Measurements from ENCODE around the gene POFUT1.

The POFUT1 gene

DNA sequence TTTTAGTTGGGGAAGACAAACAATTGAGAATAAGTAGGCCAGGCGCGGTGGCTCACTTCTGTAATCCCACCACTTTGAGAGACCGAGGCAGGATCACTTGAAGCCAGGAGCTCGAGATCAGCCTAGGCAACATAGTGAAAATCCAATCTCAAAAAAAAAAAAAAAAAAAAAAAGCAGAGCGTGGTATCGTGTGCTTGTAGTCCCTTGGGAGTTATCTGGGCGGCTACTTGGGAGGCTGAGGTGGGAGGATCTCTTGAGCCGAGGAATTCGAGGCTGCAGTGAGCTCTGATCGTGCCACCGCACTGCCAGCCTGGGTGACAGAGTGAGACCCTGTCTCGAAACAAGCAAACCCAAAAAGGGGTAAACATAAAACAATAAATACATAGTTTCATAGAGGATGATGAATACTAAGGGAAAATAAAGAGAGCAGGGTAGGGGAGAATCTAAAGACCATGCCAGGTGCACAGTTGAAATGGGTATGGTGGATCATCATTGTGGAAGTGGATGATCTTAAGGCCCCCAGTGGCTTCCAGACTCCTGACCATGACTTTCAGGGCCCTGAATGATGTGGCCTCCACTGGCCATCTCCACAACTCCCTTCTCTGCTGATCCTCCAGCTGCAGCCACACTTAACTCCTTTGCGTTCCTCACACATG, 947 bp downstream of the POFUT1 start:
- DNase-seq, result no peak

GRCh38 chr20:32209850-32210605, 2.3 kb downstream of the POFUT1 start:
- DNase-seq, result no peak

GRCh38 chr20:32213870-32214269, 6.2 kb downstream of the POFUT1 start:
- no peak for DNase-seq

- no peak for DNase-seq
Measured at GRCh38 chr20:32215147-32215546, 7.5 kb downstream of the POFUT1 start.

DNA sequence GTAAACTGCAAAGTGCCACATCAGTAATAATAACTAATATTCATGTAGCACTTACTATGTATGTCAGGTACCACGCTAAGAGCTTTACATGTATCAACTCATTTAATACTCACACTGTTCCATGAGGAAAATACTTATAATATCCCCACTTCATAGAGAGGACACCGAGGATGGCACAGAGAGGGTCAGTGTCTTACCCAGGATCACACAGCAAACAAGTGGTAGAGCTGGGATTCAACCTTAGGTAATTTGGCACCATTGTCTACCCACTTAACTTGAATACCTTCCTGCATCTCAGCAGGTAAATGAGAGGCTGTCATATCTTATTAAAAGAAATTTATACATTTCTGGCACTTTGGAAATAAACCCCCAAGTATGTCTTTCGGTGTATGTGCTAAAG, 8.0 kb downstream of the POFUT1 start:
- DNase-seq, result no peak

DNA sequence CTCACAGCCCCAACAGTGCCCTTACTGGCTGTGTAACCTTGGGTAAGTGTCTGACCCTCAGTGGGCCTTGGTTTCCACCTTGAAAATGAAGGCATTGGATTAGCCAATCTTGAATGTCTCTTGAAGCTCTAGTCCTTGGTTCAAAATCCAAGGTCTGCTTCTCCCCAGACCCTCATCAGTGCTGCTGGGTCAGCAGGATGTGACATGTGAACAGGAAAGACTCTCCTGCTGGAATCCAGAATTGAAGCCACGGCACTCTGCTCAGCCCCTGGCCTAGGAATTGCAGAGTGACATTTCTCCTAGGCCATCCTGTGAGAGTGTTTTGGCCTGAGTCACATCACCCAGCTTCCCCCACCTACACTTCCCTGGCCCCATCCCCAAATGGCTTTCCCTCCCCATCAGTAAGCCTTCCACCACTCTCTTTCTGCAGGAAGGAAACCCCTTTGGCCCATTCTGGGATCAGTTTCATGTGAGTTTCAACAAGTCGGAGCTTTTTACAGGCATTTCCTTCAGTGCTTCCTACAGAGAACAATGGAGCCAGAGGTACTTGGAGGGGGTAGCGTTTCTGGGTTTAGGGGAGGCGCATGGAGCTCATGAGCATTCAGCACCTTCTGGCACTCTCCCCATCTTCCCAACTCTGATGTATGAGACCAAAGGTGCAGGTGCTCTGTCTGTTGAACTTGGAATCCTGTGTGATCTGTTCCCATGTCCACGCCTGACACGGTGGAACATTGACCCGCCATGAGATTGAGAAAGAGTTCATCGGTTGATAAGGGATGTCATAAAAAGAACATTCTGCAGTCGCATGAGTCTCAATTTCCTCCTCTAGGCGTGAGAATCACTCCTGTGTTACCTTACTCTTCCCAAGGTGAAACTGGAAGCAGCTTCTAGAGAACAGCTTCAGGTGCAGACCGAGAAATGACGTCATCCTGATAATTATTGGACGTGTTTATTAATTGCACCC, 8.8 kb downstream of the POFUT1 start:
- no peak for DNase-seq

- DNase-seq, result no peak
Measured at GRCh38 chr20:32218156-32218900, 10.6 kb downstream of the POFUT1 start.

DNA sequence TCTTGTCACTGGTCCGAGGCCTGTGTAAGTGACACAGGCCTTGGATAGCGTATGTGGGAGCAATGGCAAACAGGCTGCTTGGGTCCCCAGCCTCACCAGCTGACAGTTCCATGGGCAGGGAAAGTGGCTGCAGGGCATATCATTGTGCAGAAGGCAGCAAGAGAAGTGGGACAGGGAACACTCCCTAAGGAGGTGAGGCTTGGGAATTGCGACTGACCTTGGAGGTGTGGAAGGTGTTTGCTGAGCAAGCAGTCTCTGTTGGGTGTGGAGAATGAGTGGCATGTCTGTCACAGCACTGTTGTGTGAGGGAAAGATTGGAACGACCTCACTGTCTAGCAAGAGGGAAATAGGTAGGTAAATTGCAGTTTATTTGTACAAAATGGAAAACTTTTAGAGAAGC, 16.8 kb downstream of the POFUT1 start:
- no peak for DNase-seq

- DNase-seq, result no peak
Measured at GRCh38 chr20:32226391-32226790, 18.7 kb downstream of the POFUT1 start.

DNA sequence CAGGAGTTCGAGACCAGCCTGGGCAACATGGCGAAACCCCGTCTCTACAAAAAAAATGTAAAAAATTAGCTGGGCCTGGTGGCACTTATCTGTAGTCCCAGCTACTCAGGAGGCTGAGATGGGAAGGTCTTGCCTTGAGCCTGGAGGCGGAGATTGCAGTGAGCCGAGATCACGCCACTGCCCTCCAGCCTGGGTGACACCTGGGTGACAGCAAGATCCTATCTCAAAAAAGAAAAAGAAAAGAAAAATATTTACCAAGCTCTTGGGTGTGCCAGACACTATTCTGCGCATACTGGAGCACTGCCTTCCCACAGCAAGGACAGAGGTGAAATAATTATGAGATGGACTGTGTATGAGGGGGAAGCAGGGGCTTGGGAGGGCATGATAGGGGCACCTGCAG, 19.6 kb downstream of the POFUT1 start:
- DNase-seq, result no peak

DNA sequence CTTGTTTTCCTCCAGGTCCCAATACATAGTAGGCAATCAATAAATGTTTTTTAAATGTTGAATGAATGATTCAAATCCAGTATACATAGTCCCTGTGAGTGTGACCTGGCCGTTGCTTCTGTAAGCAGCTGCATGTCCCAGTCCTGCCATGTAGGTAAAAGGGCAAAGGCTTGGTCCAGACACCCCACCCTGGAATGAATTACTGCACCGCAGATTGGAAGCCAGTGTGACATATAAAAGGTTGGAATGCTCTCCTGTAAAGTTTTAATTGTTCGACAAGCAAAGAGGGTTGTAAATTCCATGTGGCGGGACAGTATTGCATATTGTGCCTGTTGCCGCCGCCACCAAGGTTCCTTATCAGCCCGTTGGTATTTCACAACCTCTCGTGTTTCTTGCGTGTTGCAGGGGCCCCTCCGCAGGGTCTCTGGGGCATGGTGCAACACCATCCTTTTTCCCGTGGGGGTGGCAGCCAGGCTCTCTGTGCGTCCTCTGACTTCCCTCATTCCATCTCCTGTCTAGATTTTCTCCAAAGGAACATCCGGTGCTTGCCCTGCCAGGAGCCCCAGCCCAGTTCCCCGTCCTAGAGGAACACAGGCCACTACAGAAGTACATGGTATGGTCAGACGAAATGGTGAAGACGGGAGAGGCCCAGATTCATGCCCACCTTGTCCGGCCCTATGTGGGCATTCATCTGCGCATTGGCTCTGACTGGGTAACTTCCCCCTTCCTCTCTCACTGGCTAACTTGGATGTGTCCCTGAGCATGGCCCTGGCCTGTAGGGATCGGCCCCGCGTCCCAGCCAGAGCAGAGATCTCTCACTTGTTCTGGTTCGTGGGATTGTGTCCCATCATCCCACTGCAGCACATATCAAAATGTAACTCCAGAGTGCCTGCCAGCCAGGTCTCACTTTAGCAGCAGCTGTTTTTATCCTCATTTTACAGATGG, 20.3 kb downstream of the POFUT1 start:
- DNase-seq, result no peak

DNA sequence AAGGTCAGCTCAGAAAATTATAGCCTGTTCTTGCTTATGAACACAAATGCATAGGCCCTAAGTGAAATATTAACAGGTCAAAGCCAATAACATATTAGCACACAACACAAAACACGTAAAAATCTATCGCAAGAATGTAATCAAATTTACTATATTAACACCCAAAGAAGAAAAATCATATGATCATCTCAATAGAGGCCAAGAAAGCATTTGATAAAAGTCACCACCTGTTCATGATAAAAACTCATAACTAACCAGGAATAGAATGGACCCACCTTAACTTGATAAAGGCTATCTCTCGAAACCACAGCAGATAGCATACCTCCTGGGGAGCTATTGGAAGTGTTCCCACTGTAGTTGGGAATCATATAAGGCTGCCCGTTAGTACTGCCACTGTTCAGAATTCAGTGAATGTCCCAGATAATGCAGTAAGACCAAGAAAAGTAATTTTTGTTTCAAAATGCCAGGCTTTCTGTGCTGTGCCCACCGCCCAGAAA, 21.6 kb downstream of the POFUT1 start:
- DNase-seq, result no peak

- DNase-seq, result no peak
Measured at GRCh38 chr20:32230707-32231106, 23.0 kb downstream of the POFUT1 start.

DNA sequence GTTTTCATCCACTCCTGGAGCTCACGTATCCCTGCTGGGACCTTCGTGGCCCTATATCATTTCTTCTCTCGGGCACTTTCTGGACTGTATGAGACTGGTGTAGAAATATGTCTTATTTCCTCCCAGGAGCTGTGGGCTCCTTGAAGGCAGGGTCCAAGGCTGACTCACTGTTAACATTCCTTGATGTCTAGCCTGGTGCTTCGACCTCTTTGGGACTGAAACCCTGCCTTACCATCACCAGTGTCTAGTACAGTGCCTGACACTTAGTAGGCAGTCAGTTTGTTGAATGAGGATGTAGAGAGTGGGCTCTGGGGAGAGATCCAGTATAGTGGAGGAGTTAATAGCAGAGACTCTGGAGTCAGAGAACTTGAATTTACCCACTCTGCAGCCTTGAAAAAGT, 23.6 kb downstream of the POFUT1 start:
- no peak for DNase-seq

- DNase-seq, result no peak
Measured at GRCh38 chr20:32231847-32232246, 24.2 kb downstream of the POFUT1 start.

DNA sequence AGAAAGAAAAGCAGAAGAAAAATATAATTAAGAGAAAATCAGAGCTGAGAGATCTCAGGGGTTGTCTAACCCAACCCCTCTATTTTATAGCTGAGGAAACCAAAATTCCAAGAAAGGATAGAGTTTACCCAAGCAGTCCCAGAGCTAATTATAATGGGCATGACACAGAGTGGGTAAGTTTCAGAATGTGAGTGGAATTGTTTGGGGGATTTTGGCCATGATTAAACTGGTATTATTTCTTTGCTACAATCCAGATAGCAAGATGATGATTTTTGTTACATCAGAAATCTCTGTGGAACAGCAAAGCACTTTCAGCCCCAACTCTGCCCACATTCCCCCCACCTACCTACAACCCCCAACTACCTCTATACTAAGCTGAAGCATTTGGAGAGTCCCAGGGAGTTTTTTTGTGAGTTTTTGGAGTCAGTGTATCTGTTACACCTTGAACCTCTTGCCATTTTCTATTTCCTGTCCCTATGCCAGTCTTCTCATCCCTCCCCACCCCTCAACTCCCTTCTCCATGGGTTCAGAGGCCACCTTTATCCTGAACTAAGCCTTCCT, 24.7 kb downstream of the POFUT1 start:
- DNase-seq, result no peak

GRCh38 chr20:32233286-32233685, 25.6 kb downstream of the POFUT1 start:
- no peak for DNase-seq

DNA sequence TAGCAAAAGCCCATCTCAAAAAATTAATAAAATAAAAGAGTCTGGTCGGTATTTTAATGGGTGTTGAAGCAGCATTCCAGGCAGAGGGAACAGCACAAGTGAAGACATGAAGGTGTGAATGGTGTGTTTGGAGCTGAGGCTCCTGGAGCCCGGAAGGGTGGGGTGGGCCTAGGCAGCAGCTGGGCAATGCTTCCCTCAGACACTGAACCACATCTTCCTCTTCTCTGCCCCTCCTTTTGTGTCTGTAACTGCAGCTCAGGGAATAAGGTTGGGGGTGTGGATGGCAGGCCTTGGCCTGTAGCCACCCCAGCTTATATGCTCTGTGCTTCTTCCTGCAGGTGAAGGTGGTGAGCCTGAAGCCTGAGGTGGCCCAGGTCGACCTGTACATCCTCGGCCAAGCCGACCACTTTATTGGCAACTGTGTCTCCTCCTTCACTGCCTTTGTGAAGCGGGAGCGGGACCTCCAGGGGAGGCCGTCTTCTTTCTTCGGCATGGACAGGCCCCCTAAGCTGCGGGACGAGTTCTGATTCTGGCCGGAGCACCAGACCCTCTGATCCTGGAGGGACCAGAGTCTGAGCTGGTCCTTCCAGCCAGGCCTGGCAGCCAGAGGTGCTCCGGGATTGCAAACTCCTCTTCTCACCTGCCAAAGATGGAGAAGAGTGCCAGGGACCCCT, 26.6 kb downstream of the POFUT1 start:
- DNase-seq, result no peak

- no peak for DNase-seq
Measured at GRCh38 chr20:32235331-32236047, 27.8 kb downstream of the POFUT1 start.

GRCh38 chr20:32236048-32236533, 28.4 kb downstream of the POFUT1 start:
- no peak for DNase-seq

Data from NCI-H2107 (cell line).